Hepatocyte (in vitro differentiated cells): ENCODE results near the gene TMEM14B.

Source experiments
- EZH2 ChIP-seq: fragments of 200-600 bp; sonication (generic); IDR thresholded peaks from 2 replicates; pipeline ENCODE4 v1.6.1; 2016; ENCODE audit warnings: antibody characterized with exemption, mild to moderate bottlenecking, borderline replicate concordance
- EZH2phosphoT487 ChIP-seq: fragments of 200-600 bp; sonication (generic); IDR thresholded peaks from one replicate; pipeline ENCODE4 v1.6.1; 2018; ENCODE audit warnings: antibody characterized with exemption, mild to moderate bottlenecking, low read depth, moderate library complexity; ENCODE audit not compliant: unreplicated experiment, severe bottlenecking
- TF ChIP-seq, protein P1 (sequence below): fragments of 200-600 bp; sonication (generic); IDR thresholded peaks from 2 replicates; pipeline ENCODE4 v1.5.1; 2016; ENCODE audit warnings: antibody characterized with exemption, mild to moderate bottlenecking; ENCODE audit not compliant: poor library complexity

DNA sequence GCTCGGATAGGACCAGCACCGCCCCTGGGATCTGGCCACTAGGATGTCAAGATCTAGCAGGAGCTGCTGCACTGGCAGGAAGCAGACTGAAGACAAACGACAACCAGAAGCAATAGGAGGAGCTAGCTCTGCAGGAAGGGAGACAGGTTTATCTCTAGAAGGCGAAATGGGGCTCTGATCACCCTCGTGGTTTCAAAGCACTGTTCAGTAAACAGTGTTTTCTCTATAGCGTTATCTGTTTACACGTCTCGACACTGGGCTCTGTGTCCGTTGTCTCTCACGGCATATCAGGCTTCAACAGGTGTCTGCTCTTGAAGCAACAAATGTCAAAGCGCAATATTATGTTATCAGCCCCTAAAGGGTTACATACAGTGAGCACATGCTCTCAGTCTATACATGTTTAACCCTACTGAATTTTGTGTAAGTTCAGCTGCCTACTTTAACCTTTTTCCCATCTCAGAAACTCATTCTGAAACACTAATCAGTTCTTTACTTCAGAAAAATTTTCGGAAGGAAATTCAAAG is 23.8 kb downstream of the TMEM14B start:
- TF ChIP-seq, protein P1, sequence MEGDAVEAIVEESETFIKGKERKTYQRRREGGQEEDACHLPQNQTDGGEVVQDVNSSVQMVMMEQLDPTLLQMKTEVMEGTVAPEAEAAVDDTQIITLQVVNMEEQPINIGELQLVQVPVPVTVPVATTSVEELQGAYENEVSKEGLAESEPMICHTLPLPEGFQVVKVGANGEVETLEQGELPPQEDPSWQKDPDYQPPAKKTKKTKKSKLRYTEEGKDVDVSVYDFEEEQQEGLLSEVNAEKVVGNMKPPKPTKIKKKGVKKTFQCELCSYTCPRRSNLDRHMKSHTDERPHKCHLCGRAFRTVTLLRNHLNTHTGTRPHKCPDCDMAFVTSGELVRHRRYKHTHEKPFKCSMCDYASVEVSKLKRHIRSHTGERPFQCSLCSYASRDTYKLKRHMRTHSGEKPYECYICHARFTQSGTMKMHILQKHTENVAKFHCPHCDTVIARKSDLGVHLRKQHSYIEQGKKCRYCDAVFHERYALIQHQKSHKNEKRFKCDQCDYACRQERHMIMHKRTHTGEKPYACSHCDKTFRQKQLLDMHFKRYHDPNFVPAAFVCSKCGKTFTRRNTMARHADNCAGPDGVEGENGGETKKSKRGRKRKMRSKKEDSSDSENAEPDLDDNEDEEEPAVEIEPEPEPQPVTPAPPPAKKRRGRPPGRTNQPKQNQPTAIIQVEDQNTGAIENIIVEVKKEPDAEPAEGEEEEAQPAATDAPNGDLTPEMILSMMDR, result no peak
- TF ChIP-seq EZH2 (no peak), EZH2phosphoT487 (no peak)
